ENCODE measurements around the gene ANXA4. TPM values are rescaled to one million over a fixed set of nuclear protein-coding genes. Genes with fewer than 3 reads are reported as not detected.
"Not testable (repeated sequence)": the region's sequence is repeated elsewhere in the genome, so short reads cannot be mapped to it uniquely, and the experiment has no call there.

The ANXA4 gene
- total RNA-seq, 1 donor from 2014 or later: 58.3 TPM

DNA sequence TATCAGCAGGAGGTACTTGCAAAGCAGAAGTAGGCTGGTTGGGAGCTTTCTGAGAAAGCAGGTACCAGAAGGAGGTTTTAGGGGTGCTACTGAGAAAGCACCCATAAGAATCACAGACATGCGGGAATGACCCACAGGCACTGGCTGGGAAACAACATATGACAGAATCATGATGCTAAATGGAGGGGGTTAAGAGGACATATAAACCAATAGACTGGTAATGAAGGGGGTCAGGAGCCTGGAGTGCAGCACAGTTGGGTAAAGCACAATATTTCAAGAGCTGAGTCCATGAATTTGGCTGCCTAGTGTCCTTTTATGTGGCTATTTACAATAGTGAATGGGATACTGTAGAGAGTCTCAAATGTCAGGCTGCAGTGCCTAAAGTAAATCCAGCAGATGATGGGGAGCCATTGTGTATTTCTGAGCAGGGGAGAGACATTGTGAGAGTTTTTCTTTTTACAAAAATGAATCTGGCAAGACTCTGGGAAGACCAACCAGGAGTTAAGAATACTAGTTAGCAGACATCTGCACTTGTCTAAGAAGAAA is 59.9 kb downstream of the ANXA4 start:
- DNase-seq (ENCODE audit: low spot score): no peak

GRCh38 chr2:69802781-69803367 is 60.9 kb downstream of the ANXA4 start:
- DNase-seq (ENCODE audit: low spot score): not testable (repeated sequence)

DNA sequence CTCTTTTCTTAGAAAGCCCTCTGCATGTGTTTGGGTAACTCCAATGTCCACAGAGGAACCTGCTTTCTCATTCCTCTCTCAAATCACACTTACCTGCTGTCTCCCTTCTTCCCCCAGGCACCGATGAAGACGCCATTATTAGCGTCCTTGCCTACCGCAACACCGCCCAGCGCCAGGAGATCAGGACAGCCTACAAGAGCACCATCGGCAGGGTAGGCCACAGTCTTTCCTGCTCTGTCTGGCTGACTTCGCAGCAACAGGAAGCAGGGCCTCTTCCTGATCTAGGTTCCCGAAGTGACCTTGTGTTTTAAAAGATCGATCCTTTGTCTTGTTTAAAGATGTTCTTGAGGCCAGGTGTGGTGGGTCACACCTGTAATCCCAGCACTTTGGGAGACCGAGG is 62.5 kb downstream of the ANXA4 start:
- DNase-seq (ENCODE audit: low spot score): no peak

- no peak for DNase-seq (ENCODE audit: low spot score)
Measured at GRCh38 chr2:69805887-69806286, 64.0 kb downstream of the ANXA4 start.

DNA sequence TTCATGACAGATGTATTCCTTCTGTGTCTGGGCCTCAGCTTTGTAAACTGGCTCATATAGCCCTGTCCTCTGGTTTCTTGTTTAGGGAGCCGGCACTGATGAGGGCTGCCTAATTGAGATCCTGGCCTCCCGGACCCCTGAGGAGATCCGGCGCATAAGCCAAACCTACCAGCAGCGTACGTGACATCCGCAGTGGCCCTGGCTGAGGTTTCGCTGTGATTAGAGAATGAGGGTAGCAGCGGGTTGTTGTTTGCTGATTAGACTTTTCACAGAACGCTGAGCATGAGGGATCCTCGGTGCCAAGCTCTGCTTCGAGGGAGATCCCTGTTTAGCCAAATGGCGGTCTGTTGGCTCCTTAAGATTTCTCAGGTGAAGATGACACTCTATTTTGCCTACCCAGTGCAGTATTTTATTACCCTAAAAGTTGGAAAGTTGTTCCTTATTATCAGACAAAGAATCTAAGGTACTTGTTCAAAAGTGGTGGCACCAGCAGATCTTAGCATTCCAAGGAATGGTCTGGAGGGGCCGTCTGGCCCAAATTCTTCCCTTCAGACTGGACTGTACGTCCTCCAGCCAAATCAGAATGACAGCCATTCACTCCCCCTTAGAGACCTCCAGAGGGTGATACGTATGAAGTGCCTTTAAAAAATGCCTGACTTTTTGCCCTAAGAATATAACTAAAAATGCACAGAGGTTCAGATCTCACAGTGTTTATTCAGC is 66.0 kb downstream of the ANXA4 start:
- DNase-seq (ENCODE audit: low spot score): no peak

- no peak for DNase-seq (ENCODE audit: low spot score)
Measured at GRCh38 chr2:69810550-69810949, 68.6 kb downstream of the ANXA4 start.

- no peak for DNase-seq (ENCODE audit: low spot score)
Measured at GRCh38 chr2:69811018-69811417, 69.1 kb downstream of the ANXA4 start.

DNA sequence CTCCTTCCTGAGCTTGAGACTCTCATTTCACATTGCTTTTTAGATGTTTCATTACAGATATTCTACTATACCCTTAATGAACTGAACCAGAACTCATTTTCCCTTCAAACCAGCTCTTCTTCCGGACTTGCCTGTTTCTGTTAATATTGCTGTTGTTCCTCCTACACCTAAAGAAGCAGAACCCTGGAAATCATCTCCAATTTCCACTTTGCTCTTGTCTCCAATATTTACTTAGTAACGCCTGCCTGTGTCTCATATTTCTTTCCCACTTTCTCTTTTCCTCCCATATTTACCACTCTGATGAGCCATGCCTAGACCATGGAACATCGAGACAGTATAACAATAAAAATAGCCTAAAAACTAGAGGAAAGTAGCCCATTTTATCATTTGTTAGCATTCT is 69.7 kb downstream of the ANXA4 start:
- DNase-seq (ENCODE audit: low spot score): no peak

DNA sequence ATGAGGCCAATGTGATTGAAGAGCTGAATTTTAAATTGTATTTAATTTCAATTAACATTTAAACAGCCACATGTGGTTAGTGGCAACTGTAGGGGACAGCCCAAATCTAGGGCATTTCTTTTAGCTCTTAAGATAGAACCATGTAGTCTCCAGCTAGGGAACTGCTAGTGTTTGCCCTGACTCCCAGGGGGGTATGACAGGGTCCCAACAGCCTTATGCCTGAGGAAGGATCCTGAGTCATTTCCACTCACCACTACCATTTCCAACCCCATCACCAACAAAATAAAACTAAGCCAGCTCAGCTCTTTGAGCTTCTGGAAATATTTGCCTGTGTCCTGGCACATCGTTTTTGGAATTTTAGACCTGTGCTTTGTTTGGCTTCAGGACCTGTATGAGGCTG is 73.8 kb downstream of the ANXA4 start:
- no peak for DNase-seq (ENCODE audit: low spot score)

DNA sequence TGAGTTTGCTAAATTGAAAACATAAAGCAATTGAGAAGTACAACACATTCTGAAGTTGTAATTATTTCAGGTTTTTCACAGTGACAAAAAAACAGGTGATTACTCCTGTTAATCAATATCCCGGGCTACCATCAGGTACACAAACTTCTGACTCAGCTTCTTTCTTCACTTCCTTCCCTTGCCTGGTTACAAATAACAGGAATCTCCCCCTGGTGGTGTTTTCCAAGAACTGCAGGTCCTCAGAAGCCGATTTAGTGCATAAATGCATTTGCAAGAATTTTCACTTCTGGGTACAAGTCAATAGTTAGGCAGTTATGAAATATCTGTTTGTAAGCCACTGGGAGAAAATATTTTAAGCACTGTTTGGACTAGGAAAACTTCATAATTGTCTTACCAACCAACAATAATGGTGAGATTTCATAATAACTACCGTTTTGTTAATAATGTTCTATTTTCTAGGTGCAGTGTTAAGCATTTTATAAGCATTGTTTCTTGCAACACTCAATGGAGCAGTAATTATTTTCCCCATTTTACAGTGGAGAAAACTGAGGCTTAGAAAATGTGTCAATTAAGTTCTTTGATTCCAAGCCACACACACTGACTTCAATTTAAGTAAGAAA is 75.1 kb downstream of the ANXA4 start:
- DNase-seq (ENCODE audit: low spot score): no peak

DNA sequence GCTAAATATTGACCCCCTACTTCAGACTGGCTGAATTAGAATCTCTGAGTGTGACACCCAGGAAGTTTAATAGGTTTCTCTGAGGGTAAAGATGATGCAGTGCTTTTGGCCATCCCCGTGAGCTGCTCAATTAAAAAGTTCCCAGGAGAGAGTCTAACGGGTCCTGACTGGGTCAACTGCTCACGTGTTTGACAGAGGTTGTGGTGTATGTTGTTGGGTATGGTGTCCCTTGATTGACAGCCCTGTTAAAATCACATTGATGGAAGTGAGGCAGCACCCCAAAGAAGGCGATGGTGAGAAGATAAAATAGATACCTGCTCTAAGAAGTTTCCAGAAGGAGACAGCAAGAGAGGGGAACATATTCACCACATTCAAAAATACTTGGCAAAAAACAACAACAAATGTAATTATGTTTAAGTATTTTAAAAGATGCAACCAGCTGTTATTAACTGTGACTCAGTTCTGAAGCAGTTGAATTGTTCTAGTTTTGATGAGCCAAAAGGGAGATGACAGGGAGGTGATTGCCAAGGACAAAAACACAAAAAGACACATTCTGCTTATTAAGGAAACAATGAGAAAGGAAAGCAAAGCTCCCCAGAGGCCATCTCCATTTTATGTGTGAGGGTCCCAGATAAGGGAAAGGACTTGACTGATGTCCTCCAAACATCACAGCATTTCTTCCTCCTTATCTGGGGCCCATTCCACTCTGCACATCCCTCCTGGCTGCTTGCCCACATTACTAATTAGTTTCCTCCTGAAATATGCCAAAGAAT is 76.0 kb downstream of the ANXA4 start:
- DNase-seq (ENCODE audit: low spot score): no peak

- DNase-seq (ENCODE audit: low spot score): no peak
Measured at GRCh38 chr2:69827796-69828540, 86.0 kb downstream of the ANXA4 start.

DNA sequence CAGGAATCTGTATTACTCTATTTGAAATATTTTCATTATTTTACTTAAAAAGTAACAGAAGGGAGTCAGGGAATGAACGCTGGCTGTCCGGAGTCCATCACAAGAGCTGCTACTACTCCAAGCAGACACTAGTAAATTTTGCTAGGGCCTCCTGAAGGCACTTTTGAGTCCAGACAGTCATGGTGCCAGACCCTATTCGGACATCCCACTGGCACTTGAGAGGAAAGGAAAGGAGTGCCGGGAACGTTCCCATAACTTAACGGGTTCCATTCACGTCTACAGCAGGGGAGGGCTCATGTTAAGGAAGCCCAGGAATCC is 87.0 kb downstream of the ANXA4 start:
- DNase-seq (ENCODE audit: low spot score): no peak

DNA sequence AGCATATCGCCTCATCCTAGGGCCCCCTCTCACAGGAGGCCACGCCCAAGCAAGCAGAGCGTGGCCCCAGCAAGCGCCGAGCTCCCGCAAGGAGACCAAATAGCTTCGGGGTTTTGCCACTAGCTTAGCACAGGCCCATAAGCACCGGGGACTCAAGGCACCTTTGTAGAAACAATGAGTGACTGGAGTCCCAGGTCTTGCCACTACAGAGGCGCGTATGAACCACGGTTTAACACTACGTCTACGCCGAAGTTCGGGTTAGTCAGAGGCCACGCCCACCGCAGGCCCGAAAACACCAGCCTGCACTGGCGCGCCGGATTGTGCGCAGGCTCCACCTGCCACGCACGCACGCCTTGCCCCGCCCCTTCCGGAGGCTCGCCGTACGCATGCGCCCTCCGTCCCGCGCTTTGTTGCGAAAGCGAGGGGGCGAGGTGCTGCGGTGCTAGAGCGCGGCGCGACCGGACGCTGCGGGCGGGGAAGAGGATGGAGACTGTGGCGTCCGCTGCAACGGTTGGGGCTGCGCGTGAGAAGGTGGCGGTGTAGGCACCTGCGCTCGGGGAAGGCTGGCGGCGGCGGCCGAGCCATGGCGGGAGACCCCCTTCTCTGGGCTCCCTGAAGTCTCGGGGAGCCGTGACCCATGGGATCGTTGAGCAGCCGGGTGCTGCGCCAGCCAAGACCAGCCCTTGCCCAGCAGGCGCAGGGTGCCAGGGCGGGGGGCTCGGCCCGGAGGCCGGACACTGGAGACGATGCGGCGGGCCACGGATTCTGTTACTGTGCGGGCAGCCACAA is 87.5 kb downstream of the ANXA4 start, which contains the start of gene GMCL1:
TSS of gene GMCL1 (plus strand) at position 405 of the 789 bp plus-strand sequence. CDS start at position 638, 233 bp downstream.
- DNase-seq (ENCODE audit: low spot score): peak; percentile 99

GRCh38 chr2:69830045-69830905 is 88.3 kb downstream of the ANXA4 start:
- DNase-seq (ENCODE audit: low spot score): no peak

DNA sequence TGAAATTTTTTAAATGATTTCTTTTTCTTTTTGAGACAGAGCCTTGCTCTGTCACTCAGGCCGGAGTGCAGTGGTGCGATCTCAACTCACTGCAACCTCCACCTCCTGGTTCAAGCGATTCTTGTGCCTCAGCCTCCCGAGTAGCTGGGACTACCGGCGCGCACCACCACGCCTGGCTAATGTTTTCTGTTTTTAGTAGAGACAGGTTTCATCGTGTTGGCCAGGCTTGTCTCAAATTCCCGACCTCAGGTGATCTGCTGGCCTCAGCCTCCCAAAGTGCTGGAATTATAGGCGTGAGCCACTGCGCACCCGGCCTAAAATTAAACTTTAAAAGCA is 88.9 kb downstream of the ANXA4 start:
- not testable (repeated sequence) for DNase-seq (ENCODE audit: low spot score)

- DNase-seq (ENCODE audit: low spot score): no peak
Measured at GRCh38 chr2:69831354-69831905, 89.5 kb downstream of the ANXA4 start.

DNA sequence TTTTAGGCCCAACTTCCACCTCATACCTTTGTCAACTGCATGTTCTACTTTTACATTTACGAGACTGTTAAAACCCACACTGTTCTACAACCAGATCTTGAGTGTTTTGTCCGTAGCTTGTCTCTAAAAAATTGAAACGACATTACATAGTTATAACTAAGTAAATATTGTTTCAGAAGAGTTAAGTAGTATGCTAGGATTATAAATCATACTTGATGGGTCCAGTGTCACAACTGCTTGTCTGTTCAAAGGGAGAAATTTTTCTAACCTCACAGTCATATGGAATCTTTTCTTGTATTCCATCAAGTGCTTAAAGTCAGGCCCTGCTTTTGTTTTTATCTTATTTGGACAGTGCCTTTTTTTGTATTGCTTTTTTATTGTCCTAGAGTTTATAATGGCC is 91.8 kb downstream of the ANXA4 start:
- DNase-seq (ENCODE audit: low spot score): no peak

DNA sequence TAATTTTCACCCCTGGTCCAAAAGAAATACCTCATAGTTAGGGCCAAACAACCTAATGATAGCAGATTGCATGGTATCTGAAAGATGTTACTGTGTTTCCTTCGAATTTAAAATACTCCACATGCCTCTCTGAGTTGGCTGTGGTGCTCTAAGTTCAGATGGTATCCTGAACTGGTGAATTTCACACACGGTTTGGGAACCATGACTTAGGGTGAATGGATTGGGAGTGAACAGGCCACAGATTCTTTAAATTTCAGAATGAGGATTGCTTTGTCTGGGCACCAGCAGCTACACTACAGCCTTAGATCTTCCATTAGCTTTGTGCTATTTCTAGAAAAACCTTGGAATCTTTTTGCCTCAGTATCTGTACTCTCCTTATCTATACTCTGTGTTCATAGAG is 93.7 kb downstream of the ANXA4 start:
- no peak for DNase-seq (ENCODE audit: low spot score)

Data from mesenteric fat pad (tissue), 1 donor.